Loucy (cell line): Measurements from ENCODE around the gene ABCG1.
A peak's percentile ranks its signal among the peaks of the same experiment; 100 is the strongest.

ENCODE experiments used
- H2AFZ ChIP-seq: fragments of 200-600 bp; sonication (generic); 2 replicates; pipeline ENCODE4 v1.6.0; 2016; ENCODE audit warnings: antibody characterized with exemption, mild to moderate bottlenecking, low read length, moderate library complexity
- H3F3A ChIP-seq: fragments of 200-600 bp; 2 replicates; pipeline ENCODE4 v1.6.0; 2016; ENCODE audit warnings: antibody characterized with exemption, low read depth, mild to moderate bottlenecking
- H3K27me3 ChIP-seq: fragments of 200-600 bp; sonication (generic); 2 replicates; pipeline ENCODE4 v1.6.1; 2014; ENCODE audit warnings: low read length, mild to moderate bottlenecking; ENCODE audit not compliant: insufficient read depth, poor library complexity, severe bottlenecking
- H3K36me3 ChIP-seq: fragments of 200-600 bp; sonication (generic); 2 replicates; pipeline ENCODE4 v1.6.1; 2016; ENCODE audit warnings: low read length; ENCODE audit not compliant: insufficient read depth
- H3K4me1 ChIP-seq: fragments of 200-600 bp; sonication (generic); 2 replicates; pipeline ENCODE4 v1.5.1; 2014; ENCODE audit warnings: low read length, mild to moderate bottlenecking; ENCODE audit not compliant: insufficient read depth, poor library complexity, severe bottlenecking
- H3K4me2 ChIP-seq: fragments of 200-600 bp; sonication (generic); 2 replicates; pipeline ENCODE4 v1.6.0; 2014; ENCODE audit warnings: antibody characterized with exemption, low read length, low read depth, mild to moderate bottlenecking; ENCODE audit not compliant: poor library complexity, severe bottlenecking
- H3K4me3 ChIP-seq: fragments of 200-600 bp; sonication (generic); 2 replicates; pipeline ENCODE4 v1.5.1; 2014; ENCODE audit warnings: low read length, mild to moderate bottlenecking, mixed read lengths; ENCODE audit not compliant: poor library complexity, severe bottlenecking
- H3K79me2 ChIP-seq: fragments of 200-600 bp; sonication (generic); 2 replicates; pipeline ENCODE4 v1.6.1; 2014; ENCODE audit warnings: low read length; ENCODE audit not compliant: insufficient read depth
- H3K9ac ChIP-seq: fragments of 200-600 bp; sonication (generic); 2 replicates; pipeline ENCODE4 v1.6.0; 2014; ENCODE audit warnings: mild to moderate bottlenecking, low read depth, low read length, moderate library complexity; ENCODE audit not compliant: poor library complexity, severe bottlenecking
- H3K9me2 ChIP-seq: fragments of 200-600 bp; sonication (generic); replicated peaks from 2 replicates; pipeline ENCODE4 v1.6.1; 2016; ENCODE audit warnings: low read depth, low read length, mixed read lengths
- H3K9me3 ChIP-seq: fragments of 200-600 bp; sonication (generic); 2 replicates; pipeline ENCODE4 v1.6.1; 2014; ENCODE audit warnings: mild to moderate bottlenecking, antibody characterized with exemption, low read length, low read depth; ENCODE audit not compliant: insufficient read depth
- H4K20me1 ChIP-seq: fragments of 200-600 bp; sonication (generic); 2 replicates; pipeline ENCODE4 v1.6.0; 2014; ENCODE audit warnings: antibody characterized with exemption, low read length, mild to moderate bottlenecking; ENCODE audit not compliant: insufficient read depth, poor library complexity, severe bottlenecking
- CTCF ChIP-seq: fragments of 200-600 bp; sonication (generic); conservative IDR thresholded peaks from 2 replicates; pipeline ENCODE4 v1.5.1; 2014; ENCODE audit warnings: mild to moderate bottlenecking, antibody characterized with exemption, low read length
- EZH2phosphoT487 ChIP-seq: fragments of 200-600 bp; IDR thresholded peaks from 2 replicates; pipeline ENCODE4 v1.6.1; 2018; ENCODE audit warnings: antibody characterized with exemption, mild to moderate bottlenecking, moderate library complexity, borderline replicate concordance

Gene ABCG1

GRCh38 chr21:42230178-42230577 lies 11.2 kb downstream of the ABCG1 start:
- peak overlapping the region; percentile 92 for H3K4me2 ChIP-seq
- H3K27me3 ChIP-seq, result no peaks in the 10 kb centered on the region
- H3K4me3 ChIP-seq, result no peak overlapping the region
- H3K36me3 ChIP-seq, result peaks cover 14% of the 10 kb centered on the region; the same call in 1 of the 2 replicates
- no peaks in the 10 kb centered on the region for H3K9me2 ChIP-seq
- peaks cover under 1% of the 10 kb centered on the region for H4K20me1 ChIP-seq
- peaks cover 94% of the 10 kb centered on the region for H3K4me1 ChIP-seq
- no peaks in the 10 kb centered on the region for H3K9me3 ChIP-seq
- peaks cover 94% of the 10 kb centered on the region for H3K79me2 ChIP-seq
- H3K9ac ChIP-seq, result peak overlapping the region; percentile 85
- H2AFZ ChIP-seq, result no peak overlapping the region
- no peak for TF ChIP-seq CTCF
- TF ChIP-seq EZH2phosphoT487, result no peak
- H3F3A ChIP-seq, result peaks cover 4% of the 10 kb centered on the region; the same call in 1 of the 2 replicates

- H3K9ac ChIP-seq, result peak overlapping the region; percentile 85
- H3F3A ChIP-seq, result peaks cover 4% of the 10 kb centered on the region; the same call in 1 of the 2 replicates
- peak overlapping the region; percentile 49 for H3K4me2 ChIP-seq
- TF ChIP-seq CTCF (no peak), EZH2phosphoT487 (no peak)
- no peak overlapping the region for H2AFZ ChIP-seq
- peaks cover 12% of the 10 kb centered on the region; the same call in 1 of the 2 replicates for H3K36me3 ChIP-seq
- H3K4me1 ChIP-seq, result peaks cover 94% of the 10 kb centered on the region
- H3K9me2 ChIP-seq, result no peaks in the 10 kb centered on the region
- no peaks in the 10 kb centered on the region for H3K9me3 ChIP-seq
- H3K4me3 ChIP-seq, result no peak overlapping the region
- H4K20me1 ChIP-seq, result no peaks in the 10 kb centered on the region
- H3K27me3 ChIP-seq, result no peaks in the 10 kb centered on the region
- H3K79me2 ChIP-seq, result peaks cover 94% of the 10 kb centered on the region
These were observed 11.7 kb downstream of the ABCG1 start for GRCh38 chr21:42230636-42231035.

- H3K9me2 ChIP-seq, result no peaks in the 10 kb centered on the region
- peaks cover 94% of the 10 kb centered on the region for H3K4me1 ChIP-seq
- H3K36me3 ChIP-seq, result peaks cover under 1% of the 10 kb centered on the region; the same call in 1 of the 2 replicates
- TF ChIP-seq EZH2phosphoT487 (no peak), CTCF (no peak)
- H3K9ac ChIP-seq, result peak overlapping the region; percentile 85
- peak overlapping the region; percentile 53 for H3K4me3 ChIP-seq
- H3F3A ChIP-seq, result peaks cover 4% of the 10 kb centered on the region; the same call in 1 of the 2 replicates
- H3K27me3 ChIP-seq, result no peaks in the 10 kb centered on the region
- peak overlapping the region; percentile 49 for H3K4me2 ChIP-seq
- no peak overlapping the region for H2AFZ ChIP-seq
- H3K9me3 ChIP-seq, result no peaks in the 10 kb centered on the region
- H3K79me2 ChIP-seq, result peaks cover 94% of the 10 kb centered on the region
- no peaks in the 10 kb centered on the region for H4K20me1 ChIP-seq
These were observed 12.8 kb downstream of the ABCG1 start for GRCh38 chr21:42231756-42232155.
